ENCODE data around the gene SYNDIG1L.

DNA sequence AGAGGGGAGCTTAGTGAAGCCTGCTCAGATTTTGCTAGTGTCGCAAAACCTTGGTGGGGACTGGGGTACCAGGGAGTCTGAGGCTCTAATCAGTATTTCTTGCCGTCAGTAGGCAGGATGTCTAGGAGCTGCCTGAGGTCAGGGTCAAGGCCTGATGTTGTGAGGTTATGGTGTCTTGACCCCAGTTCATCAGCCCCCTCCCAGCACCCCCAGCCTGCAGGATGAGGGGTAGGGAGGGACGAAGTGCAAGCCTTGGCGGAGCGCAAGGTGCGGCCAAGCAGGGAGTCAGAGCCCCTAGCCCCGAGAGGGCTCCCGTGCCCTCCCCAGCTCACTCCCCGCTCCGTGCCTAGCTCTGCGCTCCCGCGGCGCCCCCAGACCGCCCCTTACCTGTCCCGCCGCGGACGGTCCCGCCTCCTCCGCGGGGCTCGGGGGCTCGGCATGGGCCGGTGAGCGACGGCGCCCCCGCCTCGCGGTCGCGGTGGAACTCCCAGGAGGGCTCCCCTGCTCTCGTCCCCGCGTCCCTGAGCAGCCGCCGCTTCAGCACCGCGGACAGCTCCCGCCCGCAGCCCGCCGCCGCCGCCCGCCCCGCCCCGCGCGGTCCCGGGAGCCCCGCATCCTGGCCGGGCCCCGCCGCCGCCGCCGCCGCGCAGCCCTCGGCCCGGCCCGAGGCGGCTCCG, 347 bp downstream of the SYNDIG1L start:
- TF ChIP-seq EHMT2 (IDR thresholded peaks at IDR 0.05), result no peak
- no peak for TF ChIP-seq HNRNPUL1 (IDR thresholded peaks at IDR 0.05; ENCODE audit: low read length)
- TF ChIP-seq ETS2 (tag; IDR thresholded peaks at IDR 0.05; ENCODE audit: borderline replicate concordance, poor library complexity, severe bottlenecking), result no peak
- no peak for TF ChIP-seq PCBP2 (IDR thresholded peaks at IDR 0.05; ENCODE audit: low read depth, low read length, poor library complexity, severe bottlenecking)
- TF ChIP-seq, protein P1, sequence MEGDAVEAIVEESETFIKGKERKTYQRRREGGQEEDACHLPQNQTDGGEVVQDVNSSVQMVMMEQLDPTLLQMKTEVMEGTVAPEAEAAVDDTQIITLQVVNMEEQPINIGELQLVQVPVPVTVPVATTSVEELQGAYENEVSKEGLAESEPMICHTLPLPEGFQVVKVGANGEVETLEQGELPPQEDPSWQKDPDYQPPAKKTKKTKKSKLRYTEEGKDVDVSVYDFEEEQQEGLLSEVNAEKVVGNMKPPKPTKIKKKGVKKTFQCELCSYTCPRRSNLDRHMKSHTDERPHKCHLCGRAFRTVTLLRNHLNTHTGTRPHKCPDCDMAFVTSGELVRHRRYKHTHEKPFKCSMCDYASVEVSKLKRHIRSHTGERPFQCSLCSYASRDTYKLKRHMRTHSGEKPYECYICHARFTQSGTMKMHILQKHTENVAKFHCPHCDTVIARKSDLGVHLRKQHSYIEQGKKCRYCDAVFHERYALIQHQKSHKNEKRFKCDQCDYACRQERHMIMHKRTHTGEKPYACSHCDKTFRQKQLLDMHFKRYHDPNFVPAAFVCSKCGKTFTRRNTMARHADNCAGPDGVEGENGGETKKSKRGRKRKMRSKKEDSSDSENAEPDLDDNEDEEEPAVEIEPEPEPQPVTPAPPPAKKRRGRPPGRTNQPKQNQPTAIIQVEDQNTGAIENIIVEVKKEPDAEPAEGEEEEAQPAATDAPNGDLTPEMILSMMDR (IDR thresholded peaks at IDR 0.05 in 2 of 3, conservative IDR thresholded peaks at IDR 0.05 in 1 of 3; ENCODE audit: insufficient read depth in 2 of 3, low read depth in 1 of 3, low read length in 3 of 3), result no peak

Measured in K562 (cell line).